GM19238 (cell line): Measurements from ENCODE around the gene ELK4.

Experiments
- DNase-seq: peaks from one replicate; pipeline ENCODE4 v3.0.0; 2011; ENCODE audit warnings: low spot score; ENCODE audit not compliant: insufficient read length

The ELK4 gene

DNA sequence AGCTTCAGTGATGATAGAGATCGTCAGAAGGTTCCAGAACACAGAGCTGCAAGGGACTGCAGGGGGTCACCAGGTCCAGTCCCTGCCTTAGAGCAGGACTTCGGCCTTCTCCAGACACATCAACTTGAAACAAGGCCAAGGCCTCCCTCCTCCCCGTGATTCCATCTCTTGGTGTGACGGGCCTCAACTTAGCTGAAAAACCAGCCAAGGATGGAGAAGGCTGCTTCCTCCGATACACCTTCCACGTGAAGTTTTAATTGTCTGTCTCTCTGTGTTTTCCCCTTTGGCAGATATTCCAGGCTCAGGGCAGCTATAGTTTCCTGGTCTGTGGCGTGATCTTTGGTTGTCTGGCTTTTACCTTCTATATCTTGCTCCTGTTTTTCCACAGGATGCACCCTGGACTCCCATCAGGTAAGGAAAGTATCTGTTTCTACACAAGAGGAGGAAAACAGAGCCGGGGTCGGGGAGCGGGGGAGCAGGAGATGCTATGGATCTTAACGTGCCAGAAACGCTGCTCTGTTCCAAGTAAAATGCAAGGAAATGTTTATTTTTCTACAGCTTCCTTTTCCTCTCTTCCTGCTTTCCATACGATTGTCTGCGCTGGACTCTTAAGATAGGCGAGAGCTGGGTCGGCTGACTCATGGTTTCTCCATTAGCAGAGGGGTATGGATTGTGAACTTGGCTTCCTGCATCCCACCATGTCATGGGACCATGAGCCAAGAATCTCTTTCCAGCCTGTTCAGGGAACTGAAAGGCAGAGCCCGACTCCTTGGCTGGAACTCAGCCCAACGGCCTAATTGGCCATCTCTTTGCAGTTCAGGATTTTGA, 32.8 kb downstream of the ELK4 start:
- no peak for DNase-seq

- DNase-seq = no peak
Measured at GRCh38 chr1:205597691-205598314, 34.0 kb downstream of the ELK4 start.

GRCh38 chr1:205596876-205597275, 34.9 kb downstream of the ELK4 start:
- no peak for DNase-seq

DNA sequence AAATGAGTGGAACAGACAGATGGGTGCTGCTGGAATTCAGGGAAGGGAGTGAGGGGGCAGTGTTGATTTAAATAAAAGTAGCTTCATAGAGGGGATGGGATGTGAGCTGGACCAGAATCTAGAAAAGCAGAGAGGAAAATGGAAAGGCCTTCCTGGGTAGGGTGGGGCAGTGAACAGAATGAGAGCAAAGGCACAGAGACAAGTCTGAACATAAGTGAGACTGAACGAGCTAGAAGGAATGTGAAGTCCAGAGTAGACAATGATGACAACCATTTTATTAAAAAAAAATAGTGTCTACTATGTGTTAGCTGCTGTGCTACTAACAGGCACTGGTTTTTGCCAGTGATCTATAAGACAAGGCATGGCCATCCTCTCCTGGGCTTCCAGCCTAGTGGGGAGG, 36.0 kb downstream of the ELK4 start:
- DNase-seq = no peak

DNA sequence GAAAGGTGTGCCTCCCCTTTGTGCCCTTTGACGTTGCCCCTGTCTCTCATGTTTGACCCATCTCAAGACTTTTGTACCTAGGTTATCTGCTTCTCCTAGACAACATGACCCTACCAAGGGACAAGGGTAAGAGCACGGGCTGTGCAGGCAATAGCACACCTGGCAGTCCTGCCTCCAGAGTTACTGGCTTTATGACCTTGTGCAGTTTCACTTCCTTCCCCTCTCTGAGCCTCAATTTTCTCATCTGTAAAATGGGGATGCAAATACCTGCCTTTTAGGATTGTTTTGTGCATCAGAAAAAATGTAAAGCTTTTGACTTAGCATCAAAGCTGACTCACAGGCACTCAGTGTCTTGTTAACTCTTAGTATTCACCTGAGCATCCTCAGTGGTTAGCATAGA, 36.4 kb downstream of the ELK4 start:
- no peak for DNase-seq

DNA sequence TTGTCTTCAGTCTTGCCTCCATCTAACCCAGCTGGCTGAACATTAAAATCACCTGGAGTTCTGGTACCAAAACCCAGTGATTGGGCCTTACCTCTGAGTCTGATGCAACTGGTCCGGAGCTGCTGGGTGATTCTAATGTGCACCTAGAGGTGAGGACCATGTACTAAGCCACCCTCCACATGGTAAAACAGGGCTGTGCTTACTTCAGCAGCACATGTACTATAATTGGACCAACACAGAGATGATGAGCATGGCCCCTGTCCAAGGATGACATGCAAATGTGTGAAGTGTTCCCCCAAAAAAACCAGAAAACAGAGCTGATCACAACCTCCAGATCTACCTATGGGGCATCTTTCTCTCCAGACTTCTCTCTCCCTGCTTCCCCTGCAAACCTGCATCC, 37.0 kb downstream of the ELK4 start:
- no peak for DNase-seq

DNA sequence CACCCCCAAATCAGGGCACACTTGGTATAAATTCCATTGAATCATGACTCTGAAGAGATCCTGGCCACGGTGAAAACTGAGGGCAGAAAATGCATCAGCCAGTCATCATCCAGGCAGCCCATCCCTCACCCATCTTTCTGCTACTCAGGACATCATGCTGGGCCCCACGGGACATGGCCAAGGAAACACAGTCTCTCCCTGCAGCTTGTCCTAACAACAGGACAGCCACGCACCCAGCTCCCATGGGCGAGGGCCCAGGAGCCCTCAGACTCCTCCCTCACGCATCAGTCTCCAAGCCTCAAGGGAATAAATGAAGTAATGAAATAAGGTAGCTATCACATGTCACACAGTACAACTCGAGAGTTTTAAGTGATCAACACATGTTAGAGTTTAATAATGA, 37.8 kb downstream of the ELK4 start:
- DNase-seq = no peak

GRCh38 chr1:205593532-205593931, 38.3 kb downstream of the ELK4 start:
- no peak for DNase-seq

DNA sequence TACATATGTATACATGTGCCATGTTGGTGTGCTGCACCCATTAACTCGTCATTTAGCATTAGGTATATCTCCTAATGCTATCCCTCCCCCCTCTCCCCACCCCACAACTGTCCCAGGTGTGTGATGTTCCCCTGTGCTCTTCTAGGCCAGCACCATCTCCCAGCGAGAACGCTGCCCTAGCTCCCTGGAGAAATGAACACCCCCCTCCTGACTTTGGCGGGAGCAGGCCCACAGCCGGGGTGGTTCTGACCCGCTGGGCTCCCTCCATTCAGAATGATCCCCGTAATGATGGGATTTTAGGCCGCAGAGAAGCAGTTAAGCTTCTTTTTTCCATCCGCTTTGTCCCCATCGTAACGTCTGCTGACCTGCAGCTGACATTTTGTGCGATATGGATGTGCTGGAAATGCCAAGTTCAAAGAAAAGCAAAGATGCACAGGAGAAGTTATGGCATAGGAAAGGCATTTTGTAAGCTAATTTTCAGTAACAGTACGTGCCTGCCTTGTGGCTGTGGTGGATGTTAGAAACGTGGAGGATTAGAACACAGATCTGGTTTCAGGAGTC, 39.3 kb downstream of the ELK4 start:
- no peak for DNase-seq

GRCh38 chr1:205591522-205592351, 40.1 kb downstream of the ELK4 start:
- DNase-seq = peak; percentile 74

- DNase-seq = no peak
Measured at GRCh38 chr1:205590777-205591513, 40.9 kb downstream of the ELK4 start.

DNA sequence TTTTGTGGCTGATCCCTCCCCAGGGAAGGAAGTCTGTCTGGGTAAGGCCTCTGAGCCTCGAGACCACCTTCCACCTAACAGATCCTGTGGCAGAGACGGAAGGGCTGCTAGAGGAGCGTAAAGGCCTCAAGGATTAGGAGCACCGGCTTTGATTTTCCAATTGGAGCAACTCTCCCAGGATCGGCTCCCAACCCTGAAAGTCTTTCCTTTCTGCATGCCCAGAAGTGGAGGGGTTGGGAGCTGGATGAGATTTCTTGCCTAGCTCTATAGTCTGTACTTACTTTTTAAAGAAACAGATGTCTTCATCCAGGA, 41.4 kb downstream of the ELK4 start:
- no peak for DNase-seq

- DNase-seq = no peak
Measured at GRCh38 chr1:205589618-205590456, 42.0 kb downstream of the ELK4 start.

DNA sequence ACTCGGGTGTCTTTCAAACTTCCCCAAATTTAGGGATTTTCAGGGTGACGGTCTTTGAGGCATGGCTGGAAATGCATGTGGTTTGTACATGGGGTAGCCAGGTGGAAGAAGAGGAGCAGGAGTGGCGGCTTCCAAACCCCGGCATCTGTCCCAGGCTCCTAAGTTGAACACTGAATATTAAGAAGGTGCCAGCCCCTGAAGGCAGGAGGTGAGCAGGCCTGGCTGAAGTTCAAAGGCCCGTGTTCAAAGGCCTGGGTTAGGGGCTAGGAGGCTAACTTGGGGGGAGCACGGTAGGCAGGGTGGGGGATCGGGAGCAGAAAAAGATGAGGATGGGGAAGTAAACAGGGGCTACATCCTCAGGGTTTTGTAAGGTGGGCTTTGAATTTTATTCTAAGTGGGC, 42.8 kb downstream of the ELK4 start:
- DNase-seq = no peak

DNA sequence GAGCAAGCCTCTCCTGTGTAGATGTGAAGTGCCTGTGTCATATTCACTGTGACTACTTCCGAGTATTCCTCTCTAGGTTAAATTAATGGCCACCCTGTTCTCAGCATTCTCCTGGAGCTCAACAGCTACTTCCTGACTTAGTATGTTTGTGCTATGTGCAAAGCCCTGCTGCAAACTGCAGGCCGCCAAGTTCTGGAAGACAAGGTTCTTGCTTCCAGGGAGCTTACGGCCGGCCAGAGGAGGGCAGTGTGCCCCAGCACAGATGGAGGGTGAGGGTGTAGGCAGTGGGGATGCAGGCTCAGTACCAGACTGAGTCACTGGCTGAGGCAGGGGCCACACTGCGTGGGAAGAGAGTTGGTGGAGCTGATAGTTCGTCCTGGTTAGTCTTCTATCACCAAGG, 43.2 kb downstream of the ELK4 start:
- DNase-seq = no peak

DNA sequence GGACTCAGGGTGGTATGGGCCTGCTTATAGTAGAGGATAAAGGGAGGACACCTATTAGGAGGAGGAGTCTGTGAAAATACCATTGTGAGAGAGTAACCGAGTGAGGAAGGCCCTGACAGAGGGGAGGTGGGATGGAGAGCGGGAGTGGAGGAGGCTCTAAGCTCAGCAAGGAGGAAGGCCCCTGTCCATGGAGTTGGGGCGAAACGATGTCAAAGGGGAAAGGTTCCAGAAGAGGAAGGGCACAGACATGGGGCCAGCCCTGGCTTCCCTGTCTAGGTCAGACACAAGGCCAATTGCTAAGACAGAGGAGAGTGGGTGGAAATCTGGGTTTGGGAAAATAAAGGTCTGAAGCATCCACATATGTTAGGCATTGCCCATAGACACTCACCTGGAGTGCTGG, 44.2 kb downstream of the ELK4 start:
- no peak for DNase-seq

DNA sequence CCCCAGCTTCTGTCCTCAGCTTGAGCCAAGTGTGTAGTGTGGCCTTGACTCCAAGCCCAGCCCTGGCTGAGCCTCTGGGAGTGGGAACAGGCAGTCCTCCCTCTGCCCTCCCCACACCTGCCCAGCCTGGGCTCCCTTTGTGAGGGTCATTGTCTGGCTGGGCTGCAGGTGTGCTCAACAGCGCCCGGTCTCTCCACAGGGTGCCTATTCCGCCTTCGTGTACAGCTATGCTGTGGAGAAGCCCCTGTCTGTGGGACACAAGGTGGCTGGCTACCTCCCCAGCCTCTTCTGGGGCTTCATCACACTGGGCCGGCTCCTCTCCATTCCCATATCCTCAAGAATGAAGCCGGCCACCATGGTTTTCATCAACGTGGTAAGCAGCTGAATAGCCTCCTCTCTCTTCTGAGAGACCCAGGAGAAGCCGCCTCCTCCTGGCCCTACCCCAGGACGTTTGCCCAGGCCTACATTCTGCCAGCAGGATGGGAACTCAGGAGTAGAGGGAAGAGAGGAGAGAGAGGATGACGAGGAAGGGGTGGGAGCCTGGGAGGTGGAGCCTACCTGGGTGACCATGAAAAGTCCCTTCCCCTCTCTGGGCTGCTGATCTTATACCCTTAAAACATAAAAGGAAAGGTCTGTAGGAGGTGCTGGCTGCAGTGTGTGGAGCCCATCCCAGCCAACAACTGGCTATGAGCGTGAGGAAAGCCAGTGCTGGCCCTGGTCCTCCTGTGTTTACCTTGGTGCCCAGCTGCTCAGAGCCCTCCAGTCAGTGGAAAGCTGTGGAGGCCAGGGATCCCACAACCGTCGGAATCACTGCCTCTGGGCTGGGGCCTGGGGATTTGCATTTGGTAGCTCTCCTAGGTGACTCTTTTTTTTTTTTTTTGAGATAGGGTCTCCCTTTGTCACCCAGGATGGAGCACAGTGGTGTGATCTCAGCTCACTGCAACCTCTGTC, 45.7 kb downstream of the ELK4 start:
- no peak for DNase-seq

DNA sequence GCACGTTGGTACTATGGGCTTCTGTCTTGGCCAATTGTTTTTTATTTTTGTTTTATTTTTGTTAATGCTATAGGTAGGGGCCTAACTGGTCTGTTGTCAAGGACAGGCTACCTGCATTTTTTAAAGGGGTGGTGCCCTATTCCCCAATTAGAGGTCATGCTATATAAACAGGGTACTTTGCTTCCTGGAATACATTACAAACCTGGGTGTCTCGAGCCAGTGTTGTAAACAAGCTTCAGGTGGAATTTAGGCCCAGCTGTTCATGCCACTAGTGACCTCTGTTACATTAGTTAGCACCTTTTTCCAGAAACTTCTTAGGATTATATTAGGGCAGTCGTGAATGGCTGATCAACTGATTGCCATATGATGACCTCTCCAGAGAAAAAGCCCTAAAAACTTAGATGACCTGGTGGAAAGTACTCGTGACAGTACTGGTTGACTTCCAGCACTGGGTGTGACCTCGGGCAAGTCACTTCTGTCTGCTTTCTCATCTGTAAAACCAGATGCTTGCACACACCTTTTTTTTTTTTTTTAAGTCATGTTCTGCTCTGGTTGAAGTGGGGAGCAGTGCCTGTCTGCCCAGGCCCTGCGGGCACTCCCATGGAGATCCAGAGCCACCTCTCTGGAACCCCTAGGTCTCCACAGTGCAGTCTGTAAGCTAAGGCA, 46.5 kb downstream of the ELK4 start:
- DNase-seq = no peak

DNA sequence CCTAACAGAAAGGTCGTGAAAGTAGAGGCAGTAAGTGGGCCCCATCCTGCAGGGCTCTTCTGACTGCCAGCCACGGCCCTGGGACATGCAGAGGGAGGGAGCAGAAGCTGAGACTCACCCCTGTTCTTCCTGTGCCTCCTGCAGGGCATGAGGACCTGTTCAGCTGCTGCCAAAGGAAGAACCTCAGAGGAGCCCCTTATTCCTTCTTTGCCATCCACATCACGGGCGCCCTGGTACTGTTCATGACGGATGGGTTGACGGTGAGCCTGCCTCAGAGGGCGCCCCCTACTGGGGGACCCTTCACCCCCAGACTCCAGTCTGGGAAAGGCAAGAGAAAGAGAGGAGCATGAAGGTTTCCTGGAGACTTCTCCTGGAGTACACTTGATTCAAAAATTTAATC, 47.1 kb downstream of the ELK4 start:
- no peak for DNase-seq
